ENCODE results near the gene STARD9.

STARD9 gene

GRCh38 chr15:42603978-42604377, 28.6 kb downstream of the STARD9 start:
- Histone ChIP-seq H3K36me3 (no peaks in the 10 kb centered on the region), H3K27me3 (peaks cover 14% of the 10 kb centered on the region), H3K9me3 (no peaks in the 10 kb centered on the region), H3K4me1 (ENCODE audit: control insufficient read depth in 1 of 2, insufficient read depth in 1 of 2, low read depth in 1 of 2, low read length in 1 of 2) (peaks cover 8 to 12% of the 10 kb centered on the region in 2 experiments), H3K4me3 (ENCODE audit: low read depth in 1 of 2, low read length in 1 of 2) (no peak overlapping the region), H3K27ac (no peak overlapping the region)
- TF ChIP-seq CTCF (IDR thresholded peaks at IDR 0.05) = no peak

- TF ChIP-seq CTCF (IDR thresholded peaks at IDR 0.05) = no peak
- Histone ChIP-seq H3K4me3 (ENCODE audit: low read depth in 1 of 2, low read length in 1 of 2) (no peak overlapping the region), H3K4me1 (ENCODE audit: control insufficient read depth in 1 of 2, insufficient read depth in 1 of 2, low read depth in 1 of 2, low read length in 1 of 2) (peaks cover 8 to 12% of the 10 kb centered on the region in 2 experiments), H3K27me3 (peaks cover 21% of the 10 kb centered on the region), H3K36me3 (no peaks in the 10 kb centered on the region), H3K27ac (no peak overlapping the region), H3K9me3 (no peaks in the 10 kb centered on the region)
Measured at GRCh38 chr15:42604894-42605744, 29.7 kb downstream of the STARD9 start.

GRCh38 chr15:42605796-42606195, 30.4 kb downstream of the STARD9 start:
- H3K4me1 ChIP-seq (ENCODE audit: control insufficient read depth in 1 of 2, insufficient read depth in 1 of 2, low read depth in 1 of 2, low read length in 1 of 2) = peaks cover 8 to 12% of the 10 kb centered on the region in 2 experiments
- no peaks in the 10 kb centered on the region for H3K36me3 ChIP-seq
- peaks cover 21% of the 10 kb centered on the region for H3K27me3 ChIP-seq
- H3K27ac ChIP-seq = no peak overlapping the region
- no peak for TF ChIP-seq CTCF (IDR thresholded peaks at IDR 0.05)
- H3K4me3 ChIP-seq (ENCODE audit: low read depth in 1 of 2, low read length in 1 of 2) = no peak overlapping the region
- no peaks in the 10 kb centered on the region for H3K9me3 ChIP-seq

- Histone ChIP-seq H3K27ac (no peak overlapping the region), H3K36me3 (no peaks in the 10 kb centered on the region), H3K4me3 (ENCODE audit: low read depth in 1 of 2, low read length in 1 of 2) (no peak overlapping the region), H3K9me3 (no peaks in the 10 kb centered on the region), H3K27me3 (peaks cover 21% of the 10 kb centered on the region), H3K4me1 (ENCODE audit: control insufficient read depth in 1 of 2, insufficient read depth in 1 of 2, low read depth in 1 of 2, low read length in 1 of 2) (peaks cover 8 to 12% of the 10 kb centered on the region in 2 experiments)
- TF ChIP-seq CTCF (IDR thresholded peaks at IDR 0.05) = no peak
Measured at GRCh38 chr15:42608110-42608531, 32.7 kb downstream of the STARD9 start.

- H3K27me3 ChIP-seq = peaks cover 21% of the 10 kb centered on the region
- H3K4me1 ChIP-seq (ENCODE audit: control insufficient read depth in 1 of 2, insufficient read depth in 1 of 2, low read depth in 1 of 2, low read length in 1 of 2) = peaks cover 8 to 12% of the 10 kb centered on the region in 2 experiments
- H3K36me3 ChIP-seq = no peaks in the 10 kb centered on the region
- no peaks in the 10 kb centered on the region for H3K9me3 ChIP-seq
- H3K27ac ChIP-seq = no peak overlapping the region
- TF ChIP-seq CTCF (IDR thresholded peaks at IDR 0.05) = no peak
- H3K4me3 ChIP-seq (ENCODE audit: low read depth in 1 of 2, low read length in 1 of 2) = no peak overlapping the region
Measured at GRCh38 chr15:42608752-42609488, 33.5 kb downstream of the STARD9 start.
